COLO668 (cell line): Measurements from ENCODE around the gene HECTD4.
"Not testable (repeated sequence)": the region's sequence is repeated elsewhere in the genome, so short reads cannot be mapped to it uniquely, and the experiment has no call there.

Experiments used
- DNase-seq: peaks from one replicate; lab custom pipeline; 2025; ENCODE audit not compliant: unreplicated experiment; lab: John Stamatoyannopoulos, UW

HECTD4 gene

DNA sequence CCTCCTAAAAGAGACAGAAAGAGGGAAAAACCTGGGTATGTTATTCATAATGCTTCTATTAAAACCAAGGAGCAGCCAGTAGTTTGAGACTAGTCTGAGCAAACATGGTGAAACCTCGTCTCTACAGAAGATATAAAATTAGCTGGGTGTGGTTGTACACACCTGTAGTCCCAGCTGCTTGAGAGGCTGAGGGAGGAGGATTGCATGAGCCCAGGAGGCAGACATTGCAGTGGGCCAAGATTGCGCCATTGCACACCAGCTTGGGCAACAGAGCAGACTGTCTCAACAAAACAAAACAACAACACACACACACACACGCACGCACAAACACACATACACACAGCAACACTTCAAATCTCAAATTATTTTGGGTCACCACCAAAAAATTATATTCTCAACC is 27.8 kb downstream of the HECTD4 start:
- DNase-seq: no peak

- no peak for DNase-seq
Measured at GRCh38 chr12:112353393-112353792, 28.8 kb downstream of the HECTD4 start.

DNA sequence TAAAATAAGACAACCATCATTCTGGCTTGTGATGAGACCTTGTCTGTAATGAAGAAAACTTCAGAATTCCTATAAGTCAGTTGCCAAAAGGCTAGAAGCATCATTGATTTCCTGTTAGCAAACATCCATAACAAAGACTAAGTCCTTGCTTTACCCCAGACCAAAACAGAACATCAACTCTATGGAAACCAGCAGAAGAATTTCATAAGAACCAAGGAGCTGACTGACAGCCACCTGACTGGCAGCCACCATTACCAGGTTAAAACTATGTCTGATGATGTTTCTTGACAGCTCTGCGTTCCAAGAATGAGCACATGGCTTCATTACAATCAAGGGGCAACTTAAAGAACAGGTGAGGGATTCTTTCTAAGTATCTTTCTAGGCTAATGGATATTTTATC is 29.3 kb downstream of the HECTD4 start:
- DNase-seq: no peak

- DNase-seq: no peak
Measured at GRCh38 chr12:112350593-112351592, 31.3 kb downstream of the HECTD4 start.

DNA sequence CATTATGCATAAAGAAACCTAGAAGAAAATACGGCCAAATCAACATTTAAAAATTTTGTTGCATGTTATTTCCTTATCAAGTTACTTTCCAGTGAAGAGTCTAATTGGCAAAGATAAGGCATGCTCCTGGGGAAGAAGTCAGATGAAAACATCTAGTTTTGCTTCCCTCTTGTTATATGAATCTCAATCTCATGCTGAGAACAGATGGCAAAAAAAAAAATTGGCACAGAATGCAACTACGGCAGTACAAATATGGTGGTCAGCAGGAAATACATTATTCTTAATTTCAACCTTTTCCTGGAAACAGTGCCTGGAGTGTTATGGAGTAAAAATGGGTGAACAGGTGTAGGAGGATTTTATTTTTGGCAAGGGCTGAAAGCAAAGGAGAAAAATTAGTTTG is 32.8 kb downstream of the HECTD4 start:
- no peak for DNase-seq

GRCh38 chr12:112348926-112349325 is 33.3 kb downstream of the HECTD4 start:
- not testable (repeated sequence) for DNase-seq

- no peak for DNase-seq
Measured at GRCh38 chr12:112347581-112347982, 34.6 kb downstream of the HECTD4 start.

- DNase-seq: no peak
Measured at GRCh38 chr12:112346194-112346593, 36.0 kb downstream of the HECTD4 start.

- no peak for DNase-seq
Measured at GRCh38 chr12:112344220-112344619, 38.0 kb downstream of the HECTD4 start.

GRCh38 chr12:112342587-112342986 is 39.6 kb downstream of the HECTD4 start:
- DNase-seq: no peak

GRCh38 chr12:112341046-112341825 is 41.0 kb downstream of the HECTD4 start:
- peak; percentile 31 for DNase-seq

DNA sequence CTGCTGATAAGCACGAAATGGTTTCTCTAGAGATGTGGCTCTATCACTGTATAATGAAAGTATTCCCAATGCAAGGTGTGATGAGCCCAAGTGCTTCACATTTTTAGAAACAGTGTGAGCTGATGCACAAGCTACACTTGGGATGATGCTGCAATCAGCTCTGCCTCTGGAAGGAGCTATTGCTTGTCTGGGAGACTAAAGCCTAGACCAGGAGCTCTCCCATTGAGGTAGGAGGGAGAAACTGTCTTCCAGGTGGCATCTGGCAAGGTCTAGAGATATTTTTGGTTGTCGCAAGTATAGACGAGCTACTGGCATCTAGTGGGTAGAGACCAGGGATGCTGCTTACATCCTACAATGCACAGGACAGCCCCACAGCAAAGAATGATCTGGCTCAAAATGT is 42.0 kb downstream of the HECTD4 start:
- no peak for DNase-seq

GRCh38 chr12:112334999-112335398 is 47.2 kb downstream of the HECTD4 start:
- DNase-seq: not testable (repeated sequence)

- no peak for DNase-seq
Measured at GRCh38 chr12:112333019-112333418, 49.2 kb downstream of the HECTD4 start.

GRCh38 chr12:112331886-112332285 is 50.3 kb downstream of the HECTD4 start:
- DNase-seq: no peak

DNA sequence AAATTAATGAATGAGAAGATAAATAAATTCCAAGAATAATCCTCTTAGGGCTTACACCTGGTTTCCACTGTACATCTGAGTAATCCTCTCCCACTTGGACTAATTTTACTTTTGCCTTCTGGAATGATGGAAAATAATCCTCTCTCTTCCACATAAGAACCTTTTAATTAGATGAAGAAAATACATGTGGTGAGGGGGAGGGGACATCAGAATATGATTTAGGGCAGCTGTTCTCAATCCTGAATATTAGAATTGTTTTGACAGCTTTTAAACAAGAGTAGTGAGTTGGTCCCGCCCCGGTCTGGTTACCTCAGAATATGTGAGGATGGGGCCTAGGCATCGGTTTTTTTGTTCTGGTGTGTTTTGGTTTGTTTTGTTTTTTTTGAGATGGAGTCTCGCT is 51.5 kb downstream of the HECTD4 start:
- no peak for DNase-seq

- DNase-seq: no peak
Measured at GRCh38 chr12:112328456-112329124, 53.6 kb downstream of the HECTD4 start.

DNA sequence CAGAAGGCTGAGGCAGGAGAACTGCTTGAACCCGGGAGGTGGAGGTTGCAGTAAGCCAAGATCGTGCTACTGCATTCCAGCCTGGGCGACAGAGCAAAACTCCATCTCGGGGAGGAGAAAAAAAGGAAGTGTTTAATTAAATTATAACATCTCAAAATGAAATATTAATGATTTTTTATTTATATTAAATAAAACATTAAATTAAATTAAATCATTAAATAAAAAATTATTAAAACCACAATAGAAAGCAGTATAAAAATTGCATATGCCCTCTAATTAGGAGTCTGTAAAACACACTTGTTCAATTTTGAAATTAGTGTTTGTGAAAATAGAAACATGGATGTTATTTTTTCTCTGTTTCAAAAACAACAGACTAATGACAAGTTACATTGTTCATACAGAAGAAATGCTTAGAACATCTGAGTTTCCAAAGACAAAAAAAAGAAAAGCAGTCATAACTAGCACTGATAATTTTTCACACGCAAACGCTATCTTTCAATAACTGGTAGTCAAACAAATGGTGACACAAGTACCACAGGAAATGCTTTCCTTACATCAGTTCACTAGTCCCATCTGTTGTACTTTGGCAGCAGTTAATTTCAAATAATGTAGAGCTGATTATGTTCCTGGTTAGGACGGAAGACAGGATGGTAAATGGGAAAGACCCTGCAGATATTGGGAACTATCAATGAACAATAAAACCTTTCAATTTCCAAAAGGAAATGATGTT is 54.9 kb downstream of the HECTD4 start:
- DNase-seq: no peak

- DNase-seq: no peak
Measured at GRCh38 chr12:112325622-112326207, 56.5 kb downstream of the HECTD4 start.

DNA sequence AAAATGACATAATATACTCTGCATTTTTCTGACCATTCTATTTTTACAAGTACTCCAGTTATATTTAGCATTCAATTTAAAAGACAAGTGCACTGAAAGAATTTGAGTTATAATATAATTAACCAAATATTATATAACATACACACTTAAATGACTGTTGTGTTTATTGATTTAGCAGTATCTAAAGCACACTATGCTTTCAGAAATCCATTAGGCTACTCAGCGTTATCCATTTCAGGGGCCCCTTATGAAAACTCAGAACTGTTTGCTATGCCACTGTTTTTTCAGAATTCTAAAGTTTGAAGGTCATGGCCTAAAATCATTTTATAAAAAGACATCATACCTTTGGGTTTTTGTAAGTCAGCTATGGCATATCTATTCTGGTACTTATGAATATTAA is 57.1 kb downstream of the HECTD4 start:
- no peak for DNase-seq
